ENCODE measurements around the gene ZNF181. TPM values are rescaled to one million over a fixed set of nuclear protein-coding genes. Genes with fewer than 3 reads are reported as not detected.

ZNF181 gene
- total and polyA plus RNA-seq, 2 donors: 14.2 to 21.5 TPM

- no peak for DNase-seq (ENCODE audit: low read depth in 6 of 9, low spot score in 9 of 9)
- WGBS: 70% methylated on average over 6 of the region's 6 CpGs
- Histone ChIP-seq H3K4me1 (ENCODE audit: control insufficient read depth in 2 of 2, insufficient read depth in 2 of 2, low read length in 2 of 2) (no peaks in the 10 kb centered on the region), H3K36me3 (ENCODE audit: control insufficient read depth in 2 of 2, insufficient read depth in 2 of 2, low read length in 1 of 2) (no peaks in the 10 kb centered on the region), H3K4me3 (ENCODE audit: low read length in 2 of 2) (no peak overlapping the region), H3K27ac (ENCODE audit: low read depth in 1 of 2, low read length in 1 of 2) (no peak overlapping the region), H3K27me3 (ENCODE audit: control insufficient read depth in 2 of 2, insufficient read depth in 1 of 2, low read length in 1 of 2) (no peaks in the 10 kb centered on the region), H3K9me3 (ENCODE audit: control insufficient read depth in 2 of 2, insufficient read depth in 1 of 2, low read length in 1 of 2) (peaks cover 1 to 12% of the 10 kb centered on the region in 2 donors)
Measured at GRCh38 chr19:34711890-34712289, 22.2 kb upstream of the ZNF181 start.

GRCh38 chr19:34712395-34713261, 21.4 kb upstream of the ZNF181 start:
- Histone ChIP-seq H3K36me3 (ENCODE audit: control insufficient read depth in 2 of 2, insufficient read depth in 2 of 2, low read length in 1 of 2) (no peaks in the 10 kb centered on the region), H3K4me3 (ENCODE audit: low read length in 2 of 2) (no peak overlapping the region), H3K27me3 (ENCODE audit: control insufficient read depth in 2 of 2, insufficient read depth in 1 of 2, low read length in 1 of 2) (no peaks in the 10 kb centered on the region), H3K27ac (ENCODE audit: low read depth in 1 of 2, low read length in 1 of 2) (no peak overlapping the region), H3K4me1 (ENCODE audit: control insufficient read depth in 2 of 2, insufficient read depth in 2 of 2, low read length in 2 of 2) (no peaks in the 10 kb centered on the region), H3K9me3 (ENCODE audit: control insufficient read depth in 2 of 2, insufficient read depth in 1 of 2, low read length in 1 of 2) (peaks cover 1 to 10% of the 10 kb centered on the region in 2 donors)
- peak; percentile 19 to 68 (median 42) for DNase-seq (ENCODE audit: low read depth in 6 of 9, low spot score in 9 of 9)
- 41% methylated on average over 11 of the region's 11 CpGs for WGBS

GRCh38 chr19:34713262-34713637, 20.8 kb upstream of the ZNF181 start:
- Histone ChIP-seq H3K9me3 (ENCODE audit: control insufficient read depth in 2 of 2, insufficient read depth in 1 of 2, low read length in 1 of 2) (peaks cover 1 to 8% of the 10 kb centered on the region in 2 donors), H3K36me3 (ENCODE audit: control insufficient read depth in 2 of 2, insufficient read depth in 2 of 2, low read length in 1 of 2) (no peaks in the 10 kb centered on the region), H3K27ac (ENCODE audit: low read depth in 1 of 2, low read length in 1 of 2) (no peak overlapping the region), H3K27me3 (ENCODE audit: control insufficient read depth in 2 of 2, insufficient read depth in 1 of 2, low read length in 1 of 2) (no peaks in the 10 kb centered on the region), H3K4me3 (ENCODE audit: low read length in 2 of 2) (no peak overlapping the region), H3K4me1 (ENCODE audit: control insufficient read depth in 2 of 2, insufficient read depth in 2 of 2, low read length in 2 of 2) (no peaks in the 10 kb centered on the region)
- DNase-seq (ENCODE audit: low read depth in 6 of 9, low spot score in 9 of 9): peak in 1 of 9 donors; percentile 22
- WGBS: 88% methylated on average over 2 of the region's 2 CpGs

- Histone ChIP-seq H3K36me3 (ENCODE audit: control insufficient read depth in 2 of 2, insufficient read depth in 2 of 2, low read length in 1 of 2) (no peaks in the 10 kb centered on the region), H3K4me1 (ENCODE audit: control insufficient read depth in 2 of 2, insufficient read depth in 2 of 2, low read length in 2 of 2) (no peaks in the 10 kb centered on the region), H3K9me3 (ENCODE audit: control insufficient read depth in 2 of 2, insufficient read depth in 1 of 2, low read length in 1 of 2) (peaks cover 1 to 8% of the 10 kb centered on the region in 2 donors), H3K4me3 (ENCODE audit: low read length in 2 of 2) (no peak overlapping the region), H3K27ac (ENCODE audit: low read depth in 1 of 2, low read length in 1 of 2) (no peak overlapping the region), H3K27me3 (ENCODE audit: control insufficient read depth in 2 of 2, insufficient read depth in 1 of 2, low read length in 1 of 2) (no peaks in the 10 kb centered on the region)
- DNase-seq (ENCODE audit: low read depth in 6 of 9, low spot score in 9 of 9): no peak
Measured at GRCh38 chr19:34715357-34715756, 18.7 kb upstream of the ZNF181 start.

- H3K27ac ChIP-seq (ENCODE audit: low read depth in 1 of 2, low read length in 1 of 2): no peak overlapping the region
- no peaks in the 10 kb centered on the region for H3K9me3 ChIP-seq (ENCODE audit: control insufficient read depth in 2 of 2, insufficient read depth in 1 of 2, low read length in 1 of 2)
- no peaks in the 10 kb centered on the region for H3K4me1 ChIP-seq (ENCODE audit: control insufficient read depth in 2 of 2, insufficient read depth in 2 of 2, low read length in 2 of 2)
- no peaks in the 10 kb centered on the region for H3K36me3 ChIP-seq (ENCODE audit: control insufficient read depth in 2 of 2, insufficient read depth in 2 of 2, low read length in 1 of 2)
- WGBS: 72% methylated on average over 11 of the region's 11 CpGs
- no peak overlapping the region for H3K4me3 ChIP-seq (ENCODE audit: low read length in 2 of 2)
- H3K27me3 ChIP-seq (ENCODE audit: control insufficient read depth in 2 of 2, insufficient read depth in 1 of 2, low read length in 1 of 2): no peaks in the 10 kb centered on the region
- DNase-seq (ENCODE audit: low read depth in 6 of 9, low spot score in 9 of 9): no peak
Measured at GRCh38 chr19:34722353-34722752, 11.7 kb upstream of the ZNF181 start.

- Histone ChIP-seq H3K4me3 (ENCODE audit: low read length in 2 of 2) (no peak overlapping the region), H3K27ac (ENCODE audit: low read depth in 1 of 2, low read length in 1 of 2) (no peak overlapping the region), H3K36me3 (ENCODE audit: control insufficient read depth in 2 of 2, insufficient read depth in 2 of 2, low read length in 1 of 2) (no peaks in the 10 kb centered on the region), H3K27me3 (ENCODE audit: control insufficient read depth in 2 of 2, insufficient read depth in 1 of 2, low read length in 1 of 2) (no peaks in the 10 kb centered on the region), H3K9me3 (ENCODE audit: control insufficient read depth in 2 of 2, insufficient read depth in 1 of 2, low read length in 1 of 2) (no peaks in the 10 kb centered on the region), H3K4me1 (ENCODE audit: control insufficient read depth in 2 of 2, insufficient read depth in 2 of 2, low read length in 2 of 2) (no peaks in the 10 kb centered on the region)
- DNase-seq (ENCODE audit: low read depth in 6 of 9, low spot score in 9 of 9): no peak
- WGBS: 46% methylated on average over 6 of the region's 6 CpGs
Measured at GRCh38 chr19:34725400-34725799, 8.6 kb upstream of the ZNF181 start.

GRCh38 chr19:34731019-34731829, 2.8 kb upstream of the ZNF181 start:
- WGBS: 95% methylated on average over 11 of the region's 11 CpGs
- H3K9me3 ChIP-seq (ENCODE audit: control insufficient read depth in 2 of 2, insufficient read depth in 1 of 2, low read length in 1 of 2): no peaks in the 10 kb centered on the region
- H3K4me1 ChIP-seq (ENCODE audit: control insufficient read depth in 2 of 2, insufficient read depth in 2 of 2, low read length in 2 of 2): peaks cover 5 to 11% of the 10 kb centered on the region in 2 donors
- H3K4me3 ChIP-seq (ENCODE audit: low read length in 2 of 2): no peak overlapping the region
- no peak overlapping the region for H3K27ac ChIP-seq (ENCODE audit: low read depth in 1 of 2, low read length in 1 of 2)
- H3K27me3 ChIP-seq (ENCODE audit: control insufficient read depth in 2 of 2, insufficient read depth in 1 of 2, low read length in 1 of 2): no peaks in the 10 kb centered on the region
- peaks cover 5 to 6% of the 10 kb centered on the region in 2 donors for H3K36me3 ChIP-seq (ENCODE audit: control insufficient read depth in 2 of 2, insufficient read depth in 2 of 2, low read length in 1 of 2)
- DNase-seq (ENCODE audit: low read depth in 6 of 9, low spot score in 9 of 9): no peak

GRCh38 chr19:34731964-34732363, 2.1 kb upstream of the ZNF181 start:
- Histone ChIP-seq H3K27ac (ENCODE audit: low read depth in 1 of 2, low read length in 1 of 2) (no peak overlapping the region), H3K27me3 (ENCODE audit: control insufficient read depth in 2 of 2, insufficient read depth in 1 of 2, low read length in 1 of 2) (no peaks in the 10 kb centered on the region), H3K36me3 (ENCODE audit: control insufficient read depth in 2 of 2, insufficient read depth in 2 of 2, low read length in 1 of 2) (peaks cover 5 to 6% of the 10 kb centered on the region in 2 donors), H3K9me3 (ENCODE audit: control insufficient read depth in 2 of 2, insufficient read depth in 1 of 2, low read length in 1 of 2) (no peaks in the 10 kb centered on the region), H3K4me3 (ENCODE audit: low read length in 2 of 2) (no peak overlapping the region), H3K4me1 (ENCODE audit: control insufficient read depth in 2 of 2, insufficient read depth in 2 of 2, low read length in 2 of 2) (peaks cover 5 to 11% of the 10 kb centered on the region in 2 donors)
- WGBS: 83% methylated on average over 7 of the region's 7 CpGs
- DNase-seq (ENCODE audit: low read depth in 6 of 9, low spot score in 9 of 9): no peak

GRCh38 chr19:34732612-34733211, 1.3 kb upstream of the ZNF181 start:
- Histone ChIP-seq H3K36me3 (ENCODE audit: control insufficient read depth in 2 of 2, insufficient read depth in 2 of 2, low read length in 1 of 2) (peaks cover 5 to 6% of the 10 kb centered on the region in 2 donors), H3K4me1 (ENCODE audit: control insufficient read depth in 2 of 2, insufficient read depth in 2 of 2, low read length in 2 of 2) (peaks cover 5 to 11% of the 10 kb centered on the region in 2 donors), H3K27me3 (ENCODE audit: control insufficient read depth in 2 of 2, insufficient read depth in 1 of 2, low read length in 1 of 2) (no peaks in the 10 kb centered on the region), H3K27ac (ENCODE audit: low read depth in 1 of 2, low read length in 1 of 2) (no peak overlapping the region), H3K9me3 (ENCODE audit: control insufficient read depth in 2 of 2, insufficient read depth in 1 of 2, low read length in 1 of 2) (no peaks in the 10 kb centered on the region), H3K4me3 (ENCODE audit: low read length in 2 of 2) (peak overlapping the region; percentile 69 to 77)
- 36% methylated on average over 15 of the region's 15 CpGs for WGBS
- DNase-seq (ENCODE audit: low read depth in 6 of 9, low spot score in 9 of 9): no peak

Measured in thymus (tissue), 11 donors.